Gastroesophageal sphincter (tissue), 3 donors: ENCODE measurements around the gene SHISAL2B.

ENCODE experiments used
- POLR2A ChIP-seq, 2 donors: fragments of 450-650 bp; IDR thresholded peaks; one replicate each; pipeline ENCODE4 v1.6.1; 2017; ENCODE audit warnings: antibody characterized with exemption in 2 of 2, mild to moderate bottlenecking in 2 of 2, moderate library complexity in 1 of 2
- POLR2AphosphoS5 ChIP-seq: sonication (generic); formaldehyde crosslinking; IDR thresholded peaks from one replicate; pipeline ENCODE4 v1.6.1; 2017; ENCODE audit warnings: antibody characterized with exemption
- TF ChIP-seq, protein P1 (sequence below), 4 experiments: fragments of 200-600 bp in 2 of 4; fragments of 450-650 bp in 2 of 4; sonication (generic) in 1 of 4; IDR thresholded peaks; one replicate each; pipeline ENCODE4 v1.5.1; 2017 to 2019; ENCODE audit warnings: antibody characterized with exemption in 4 of 4, mild to moderate bottlenecking in 2 of 4, moderate library complexity in 2 of 4

DNA sequence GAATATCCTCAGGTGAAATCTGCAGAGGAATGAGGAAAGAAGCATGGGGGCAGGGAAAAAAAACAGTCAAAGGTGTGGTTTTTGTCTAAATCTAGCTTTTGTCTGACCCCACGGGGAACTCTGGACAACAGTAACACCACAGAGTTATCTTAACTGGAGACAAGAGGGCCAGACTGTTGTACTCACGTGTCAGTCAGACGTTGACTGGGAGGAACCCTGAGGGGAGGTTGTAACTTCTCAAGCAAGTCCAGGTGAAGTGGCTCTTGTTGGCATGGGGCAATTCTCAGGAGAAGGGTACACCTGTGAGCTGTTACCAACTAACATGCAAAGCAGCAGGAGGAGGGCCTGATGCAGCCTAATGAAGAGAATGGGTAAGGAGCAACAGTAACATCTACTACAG lies 44.1 kb upstream of the SHISAL2B start:
- TF ChIP-seq, protein P1, sequence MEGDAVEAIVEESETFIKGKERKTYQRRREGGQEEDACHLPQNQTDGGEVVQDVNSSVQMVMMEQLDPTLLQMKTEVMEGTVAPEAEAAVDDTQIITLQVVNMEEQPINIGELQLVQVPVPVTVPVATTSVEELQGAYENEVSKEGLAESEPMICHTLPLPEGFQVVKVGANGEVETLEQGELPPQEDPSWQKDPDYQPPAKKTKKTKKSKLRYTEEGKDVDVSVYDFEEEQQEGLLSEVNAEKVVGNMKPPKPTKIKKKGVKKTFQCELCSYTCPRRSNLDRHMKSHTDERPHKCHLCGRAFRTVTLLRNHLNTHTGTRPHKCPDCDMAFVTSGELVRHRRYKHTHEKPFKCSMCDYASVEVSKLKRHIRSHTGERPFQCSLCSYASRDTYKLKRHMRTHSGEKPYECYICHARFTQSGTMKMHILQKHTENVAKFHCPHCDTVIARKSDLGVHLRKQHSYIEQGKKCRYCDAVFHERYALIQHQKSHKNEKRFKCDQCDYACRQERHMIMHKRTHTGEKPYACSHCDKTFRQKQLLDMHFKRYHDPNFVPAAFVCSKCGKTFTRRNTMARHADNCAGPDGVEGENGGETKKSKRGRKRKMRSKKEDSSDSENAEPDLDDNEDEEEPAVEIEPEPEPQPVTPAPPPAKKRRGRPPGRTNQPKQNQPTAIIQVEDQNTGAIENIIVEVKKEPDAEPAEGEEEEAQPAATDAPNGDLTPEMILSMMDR (IDR thresholded peaks at IDR 0.05), result no peak
- TF ChIP-seq POLR2A (IDR thresholded peaks at IDR 0.05), result no peak
- TF ChIP-seq POLR2AphosphoS5, result no peak
